Neural progenitor cell (in vitro differentiated cells): ENCODE data around the gene TYSND1. TPM values are rescaled to one million over a fixed set of nuclear protein-coding genes. Genes with fewer than 3 reads are reported as not detected.
"Not testable (repeated sequence)": the region's sequence is repeated elsewhere in the genome, so short reads cannot be mapped to it uniquely, and the experiment has no call there.

Experiments used
- DNase-seq: peaks from one replicate; pipeline ENCODE4 v3.0.0-alpha.2; 2016; ENCODE audit warnings: low spot score
- H2AFZ ChIP-seq: fragments of 200-600 bp; sonication (generic); replicated peaks from 2 replicates; pipeline ENCODE4 v1.6.1; 2016; ENCODE audit warnings: antibody characterized with exemption
- H3F3A ChIP-seq: fragments of 200-600 bp; sonication (generic); 2 replicates; pipeline ENCODE4 v1.6.1; 2016; ENCODE audit warnings: antibody characterized with exemption, low read depth
- H3K27ac ChIP-seq: fragments of 200-600 bp; sonication (generic); 2 replicates; pipeline ENCODE4 v1.5.1; 2016; ENCODE audit warnings: mild to moderate bottlenecking
- H3K27me3 ChIP-seq: fragments of 200-600 bp; sonication (generic); 2 replicates; pipeline ENCODE4 v1.6.1; 2016; ENCODE audit warnings: mild to moderate bottlenecking, moderate library complexity
- H3K36me3 ChIP-seq: fragments of 200-600 bp; sonication (generic); 2 replicates; pipeline ENCODE4 v1.5.1; 2016
- H3K4me1 ChIP-seq: fragments of 200-600 bp; sonication (generic); 2 replicates; pipeline ENCODE4 v1.6.1; 2016; ENCODE audit warnings: mixed run types
- H3K4me2 ChIP-seq: fragments of 200-600 bp; sonication (generic); 2 replicates; pipeline ENCODE4 v1.6.1; 2016
- H3K4me3 ChIP-seq: fragments of 200-600 bp; sonication (generic); 2 replicates; pipeline ENCODE4 v1.5.1; 2016
- H3K79me2 ChIP-seq: fragments of 200-600 bp; sonication (generic); 2 replicates; pipeline ENCODE4 v1.6.1; 2016; ENCODE audit warnings: low read depth
- H3K9ac ChIP-seq: fragments of 200-600 bp; sonication (generic); 2 replicates; pipeline ENCODE4 v1.6.1; 2016
- H3K9me3 ChIP-seq: fragments of 200-600 bp; sonication (generic); 2 replicates; pipeline ENCODE4 v1.5.1; 2016; ENCODE audit warnings: low read depth
- H4K20me1 ChIP-seq: fragments of 200-600 bp; sonication (generic); 2 replicates; pipeline ENCODE4 v1.6.1; 2016; ENCODE audit warnings: low read depth
- H3K27ac Mint-ChIP-seq: 3 replicates; pipeline ENCODE4 v1.8.0; 2021; ENCODE audit warnings: mixed read lengths
- H3K27me3 Mint-ChIP-seq: 2 replicates; pipeline ENCODE4 v1.8.0; 2022; ENCODE audit warnings: low read depth, mild to moderate bottlenecking, inconsistent platforms, moderate library complexity, mixed read lengths; ENCODE audit not compliant: insufficient read depth
- H3K36me3 Mint-ChIP-seq: 3 replicates; pipeline ENCODE4 v1.8.0; 2021; ENCODE audit warnings: mixed read lengths
- H3K4me1 Mint-ChIP-seq: 3 replicates; pipeline ENCODE4 v1.8.0; 2021; ENCODE audit warnings: mixed read lengths
- H3K4me3 Mint-ChIP-seq: 3 replicates; pipeline ENCODE4 v1.8.0; 2021; ENCODE audit warnings: mild to moderate bottlenecking, moderate library complexity, mixed read lengths
- H3K9me3 Mint-ChIP-seq: 3 replicates; pipeline ENCODE4 v1.8.0; 2020; ENCODE audit warnings: mixed read lengths
- CTCF ChIP-seq: fragments of 200-600 bp; sonication (generic); IDR thresholded peaks from 2 replicates; pipeline ENCODE4 v1.5.1; 2017; ENCODE audit warnings: antibody characterized with exemption, mild to moderate bottlenecking
- EZH2 ChIP-seq: fragments of 200-600 bp; sonication (generic); IDR thresholded peaks from 2 replicates; pipeline ENCODE4 v1.6.1; 2017; ENCODE audit warnings: antibody characterized with exemption, mild to moderate bottlenecking, moderate library complexity
- EZH2phosphoT487 ChIP-seq: fragments of 200-600 bp; sonication (generic); IDR thresholded peaks from 2 replicates; pipeline ENCODE4 v1.6.1; 2017; ENCODE audit warnings: antibody characterized with exemption
- total RNA-seq: library from RNA; depleted of rRNA; stranded (reverse); fragments of >200 nt; gene quantifications from 2 replicates; pipeline ENCODE4 v1.2.3, GENCODE V29; 2015; ENCODE audit warnings: low replicate concordance

The TYSND1 gene
- total RNA-seq, 1 donor from 2014 or later, result 7.7 TPM

- Histone ChIP-seq H2AFZ (no peak overlapping the region), H3K9me3 (no peaks in the 10 kb centered on the region), H3K4me2 (no peak overlapping the region), H3K36me3 (no peaks in the 10 kb centered on the region), H3K4me3 (no peak overlapping the region), H3K27me3 (no peaks in the 10 kb centered on the region), H3F3A (no peaks in the 10 kb centered on the region), H3K27ac (no peak overlapping the region), H4K20me1 (no peaks in the 10 kb centered on the region), H3K79me2 (no peaks in the 10 kb centered on the region), H3K4me1 (no peaks in the 10 kb centered on the region), H3K9ac (no peak overlapping the region)
- H3K36me3 Mint-ChIP-seq, result no peaks in the 10 kb centered on the region
- H3K27ac Mint-ChIP-seq, result no peak overlapping the region
- no peaks in the 10 kb centered on the region for H3K9me3 Mint-ChIP-seq
- H3K4me3 Mint-ChIP-seq, result no peak overlapping the region
- H3K27me3 Mint-ChIP-seq, result peaks cover 3% of the 10 kb centered on the region
- no peaks in the 10 kb centered on the region for H3K4me1 Mint-ChIP-seq
- no peak for DNase-seq
- TF ChIP-seq CTCF (no peak), EZH2 (no peak), EZH2phosphoT487 (no peak)
These were observed 22.7 kb downstream of the TYSND1 start for GRCh38 chr10:70123817-70124216.

GRCh38 chr10:70123166-70123565, 23.3 kb downstream of the TYSND1 start:
- not testable (repeated sequence) for H3K27me3 ChIP-seq, H3K36me3 ChIP-seq, H3K27me3 Mint-ChIP-seq, H3K27ac ChIP-seq, H3K4me3 Mint-ChIP-seq, H3K36me3 Mint-ChIP-seq, H4K20me1 ChIP-seq, H3F3A ChIP-seq, H3K4me2 ChIP-seq, H2AFZ ChIP-seq, H3K4me1 ChIP-seq, H3K4me3 ChIP-seq, H3K4me1 Mint-ChIP-seq, H3K79me2 ChIP-seq, H3K9ac ChIP-seq, H3K9me3 Mint-ChIP-seq, DNase-seq, H3K9me3 ChIP-seq, H3K27ac Mint-ChIP-seq

GRCh38 chr10:70122742-70123141, 23.8 kb downstream of the TYSND1 start:
- Histone ChIP-seq H3K27ac (no peak overlapping the region), H3F3A (no peaks in the 10 kb centered on the region), H4K20me1 (no peaks in the 10 kb centered on the region), H3K36me3 (no peaks in the 10 kb centered on the region), H2AFZ (no peak overlapping the region), H3K79me2 (no peaks in the 10 kb centered on the region), H3K9me3 (no peaks in the 10 kb centered on the region), H3K27me3 (no peaks in the 10 kb centered on the region), H3K9ac (no peak overlapping the region), H3K4me2 (no peak overlapping the region), H3K4me3 (no peak overlapping the region), H3K4me1 (no peaks in the 10 kb centered on the region)
- no peak overlapping the region for H3K27ac Mint-ChIP-seq
- TF ChIP-seq EZH2 (no peak), CTCF (no peak), EZH2phosphoT487 (no peak)
- H3K4me3 Mint-ChIP-seq, result no peak overlapping the region
- no peaks in the 10 kb centered on the region for H3K4me1 Mint-ChIP-seq
- no peaks in the 10 kb centered on the region for H3K9me3 Mint-ChIP-seq
- no peaks in the 10 kb centered on the region for H3K36me3 Mint-ChIP-seq
- peaks cover 3% of the 10 kb centered on the region for H3K27me3 Mint-ChIP-seq
- no peak for DNase-seq

GRCh38 chr10:70121281-70121949, 25.1 kb downstream of the TYSND1 start:
- no peak overlapping the region for H3K27ac Mint-ChIP-seq
- Histone ChIP-seq H3F3A (no peaks in the 10 kb centered on the region), H3K27me3 (no peaks in the 10 kb centered on the region), H3K4me2 (no peak overlapping the region), H3K4me1 (no peaks in the 10 kb centered on the region), H2AFZ (no peak overlapping the region), H3K9ac (no peak overlapping the region), H3K4me3 (no peak overlapping the region), H3K36me3 (no peaks in the 10 kb centered on the region), H3K27ac (no peak overlapping the region), H3K9me3 (no peaks in the 10 kb centered on the region), H4K20me1 (no peaks in the 10 kb centered on the region), H3K79me2 (no peaks in the 10 kb centered on the region)
- no peaks in the 10 kb centered on the region for H3K36me3 Mint-ChIP-seq
- H3K4me1 Mint-ChIP-seq, result no peaks in the 10 kb centered on the region
- H3K4me3 Mint-ChIP-seq, result no peak overlapping the region
- H3K9me3 Mint-ChIP-seq, result no peaks in the 10 kb centered on the region
- H3K27me3 Mint-ChIP-seq, result peaks cover 6% of the 10 kb centered on the region
- TF ChIP-seq EZH2, result no peak
- TF ChIP-seq CTCF, result no peak
- TF ChIP-seq EZH2phosphoT487, result no peak
- no peak for DNase-seq
